Spleen (tissue), 11 donors: Measurements from ENCODE around the gene MUTYH. TPM values are rescaled to one million over a fixed set of nuclear protein-coding genes. Genes with fewer than 3 reads are reported as not detected.
"Not testable (repeated sequence)": the region's sequence is repeated elsewhere in the genome, so short reads cannot be mapped to it uniquely, and the experiment has no call there.

Experiments
- DNase-seq: peaks from one replicate; pipeline ENCODE4 v3.0.0-alpha.2; 2020
- H3K27ac ChIP-seq, 8 donors: fragments of 200-600 bp; sonication (generic) in 7 of 8; 1 replicate in 4 of 8; 2 replicates in 4 of 8; pipeline versions ENCODE4 v1.5.0 to v1.8.0; 2016 to 2021; ENCODE audit warnings: inconsistent platforms in 4 of 8, mild to moderate bottlenecking in 4 of 8, moderate library complexity in 1 of 8
- H3K27me3 ChIP-seq, 7 donors: fragments of 200-600 bp; sonication (generic) in 6 of 7; replicated peaks in 1 of 7; 1 replicate in 4 of 7; 2 replicates in 3 of 7; pipeline versions ENCODE4 v1.5.0 to v1.8.0; 2016 to 2021; ENCODE audit warnings: inconsistent platforms in 3 of 7, mild to moderate bottlenecking in 1 of 7
- H3K36me3 ChIP-seq, 6 donors: fragments of 200-600 bp; sonication (generic) in 5 of 6; 1 replicate in 4 of 6; 2 replicates in 2 of 6; pipeline versions ENCODE4 v1.5.0 to v1.8.0; 2016 to 2021; ENCODE audit warnings: inconsistent platforms in 2 of 6
- H3K4me1 ChIP-seq, 6 donors: fragments of 200-600 bp; sonication (generic) in 5 of 6; 1 replicate in 3 of 6; 2 replicates in 3 of 6; pipeline versions ENCODE4 v1.5.0 to v1.8.0; 2016 to 2021; ENCODE audit warnings: inconsistent platforms in 3 of 6
- H3K4me3 ChIP-seq, 8 donors: fragments of 200-600 bp; sonication (generic) in 7 of 8; 1 replicate in 4 of 8; 2 replicates in 4 of 8; pipeline versions ENCODE4 v1.5.0 to v1.8.0; 2016 to 2021; ENCODE audit warnings: inconsistent platforms in 4 of 8, mild to moderate bottlenecking in 4 of 8, moderate library complexity in 2 of 8
- H3K9me3 ChIP-seq, 8 donors: fragments of 200-600 bp; sonication (generic) in 7 of 8; 1 replicate in 4 of 8; 2 replicates in 4 of 8; pipeline versions ENCODE4 v1.5.0 to v1.8.0; 2016 to 2021; ENCODE audit warnings: inconsistent platforms in 4 of 8
- CTCF ChIP-seq, 11 experiments: fragments of 200-600 bp in 7 of 11; fragments of 450-650 bp in 4 of 11; sonication (generic) in 4 of 11; IDR thresholded peaks in 8 of 11; conservative IDR thresholded peaks in 3 of 11; 1 replicate in 7 of 11; 2 replicates in 4 of 11; pipeline versions ENCODE4 v1.4.0 to v1.8.0; 2016 to 2021; ENCODE audit warnings: antibody characterized with exemption in 11 of 11, inconsistent platforms in 4 of 11, mild to moderate bottlenecking in 1 of 11
- POLR2A ChIP-seq, 3 donors: fragments of 450-650 bp; IDR thresholded peaks; one replicate each; pipeline ENCODE4 v1.5.1; 2017; ENCODE audit warnings: antibody characterized with exemption in 3 of 3, mild to moderate bottlenecking in 1 of 3
- POLR2AphosphoS5 ChIP-seq, 3 donors: sonication (generic); formaldehyde crosslinking; IDR thresholded peaks; one replicate each; pipeline ENCODE4 v1.5.1; 2017; ENCODE audit warnings: antibody characterized with exemption in 3 of 3
- WGBS, 5 donors: extraction: QIAGEN DNeasy Blood & Tissue Kit in 3 of 5; methylation state at CpG; one replicate each; pipeline versions ENCODE4 v1.1.5 to v1.1.7; 2013 to 2018; 5-methylcytosine and 5-hydroxymethylcytosine counted together
- intact Hi-C: fragments of 100-400 bp; cut with DNase I; formaldehyde crosslinking; loops from one replicate; pipeline ENCODE4 v1.15.0; 2023; ENCODE audit warnings: low total_unique reads
- polyA plus RNA-seq, 3 donors: library from polyadenylated mRNA; stranded (reverse); fragments of 200-250 nt; gene quantifications; one replicate each; pipeline ENCODE4 v1.2.1, GENCODE V29; 2013
- total RNA-seq, 7 donors: library from RNA; depleted of rRNA in 3 of 7; stranded (reverse); fragments of >200 nt in 3 of 7; fragmentation: NEBNext Ultra II Directional in 4 of 7; extraction: Animal tissue kit (Norgen Biotek cat#: 25700) in 4 of 7; gene quantifications; one replicate each; pipeline versions ENCODE4 v1.1.0 to v1.2.1, GENCODE V29; 2016 to 2021
- donor health status: healthy with polysubstance abuse.
- donor health status: DM: no; HTN: no; CAD: no; lungs with moderate emphysema.
- donor health status: DM: no; HTN: no; CAD: no.
- donor health status: Bipolar disorder and iron deficiency.
- donor health status: healthy.
- donor health status: DM: no; HTN: no; CAD: no.
- donor health status: DM: yes; HTN: yes; CAD: no.

The MUTYH gene
- total and polyA plus RNA-seq, 10 donors: 25.4 to 46.9 (median 37.2) TPM

GRCh38 chr1:45370575-45370974, 30.3 kb upstream of the MUTYH start:
- no peaks in the 10 kb centered on the region for H3K27me3 ChIP-seq

GRCh38 chr1:45365051-45365450, 24.8 kb upstream of the MUTYH start:
- H3K4me1 ChIP-seq: peaks cover 10 to 17% (median 15%) of the 10 kb centered on the region in 6 donors
- DNase-seq: no peak
- H3K27me3 ChIP-seq: no peaks in the 10 kb centered on the region
- H3K4me3 ChIP-seq: no peak overlapping the region
- TF ChIP-seq CTCF (IDR thresholded peaks at IDR 0.05 in 8 of 11, conservative IDR thresholded peaks at IDR 0.05 in 3 of 11): no peak
- TF ChIP-seq POLR2AphosphoS5 (IDR thresholded peaks at IDR 0.05): no peak
- no peak for TF ChIP-seq POLR2A (IDR thresholded peaks at IDR 0.05)
- no peak overlapping the region for H3K27ac ChIP-seq
- H3K36me3 ChIP-seq: no peaks in the 10 kb centered on the region
- no peaks in the 10 kb centered on the region for H3K9me3 ChIP-seq
- 76 to 84% (median 83%) methylated on average over 6 of the region's 6 CpGs for WGBS, 5 donors
- intact Hi-C loops: no loop called here

More at GRCh38 chr1:45370575-45370974, 30.3 kb upstream of the MUTYH start:
- Histone ChIP-seq H3K36me3 (no peaks in the 10 kb centered on the region), H3K4me1 (peaks cover 0 to 34% (median 14%) of the 10 kb centered on the region in 6 donors), H3K4me3 (no peak overlapping the region), H3K9me3 (no peaks in the 10 kb centered on the region), H3K27ac (no peak overlapping the region)
- intact Hi-C loops: no loop called here
- no peak for TF ChIP-seq POLR2A (IDR thresholded peaks at IDR 0.05)
- TF ChIP-seq CTCF (IDR thresholded peaks at IDR 0.05 in 8 of 11, conservative IDR thresholded peaks at IDR 0.05 in 3 of 11): no peak
- no peak for TF ChIP-seq POLR2AphosphoS5 (IDR thresholded peaks at IDR 0.05)
- no peak for DNase-seq

DNA sequence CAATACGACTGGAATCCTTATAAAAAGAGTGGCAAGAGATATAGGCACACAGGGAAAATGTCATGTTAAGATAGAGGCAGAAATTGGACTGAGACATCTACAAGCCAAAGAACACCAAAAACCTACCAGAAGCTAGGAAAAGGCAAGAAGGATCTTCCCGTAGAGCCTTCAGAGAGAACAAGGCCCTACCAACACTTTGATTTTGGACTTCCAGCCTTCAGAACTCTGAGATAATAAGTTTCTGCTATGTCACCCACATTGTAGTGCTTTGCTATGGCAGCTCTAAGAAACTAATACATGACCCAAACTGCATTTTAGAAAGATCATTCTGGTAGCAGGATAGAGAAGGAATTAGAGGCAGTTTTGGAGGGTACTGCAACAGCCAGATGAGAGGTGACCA, 24.1 kb upstream of the MUTYH start:
- Histone ChIP-seq H3K36me3 (no peaks in the 10 kb centered on the region), H3K4me1 (peaks cover 14 to 24% (median 20%) of the 10 kb centered on the region in 6 donors), H3K4me3 (no peak overlapping the region), H3K27ac (no peak overlapping the region), H3K9me3 (no peaks in the 10 kb centered on the region), H3K27me3 (no peaks in the 10 kb centered on the region)
- no peak for DNase-seq
- 89 to 98% (median 95%) methylated on average over 2 of the region's 2 CpGs for WGBS, 5 donors
- intact Hi-C loops: loop anchor here (5.0 kb wide), 1 partner anchor 128 kb away; the partner anchor contains the start of gene TESK2
- TF ChIP-seq CTCF (IDR thresholded peaks at IDR 0.05 in 8 of 11, conservative IDR thresholded peaks at IDR 0.05 in 3 of 11) (no peak), POLR2AphosphoS5 (IDR thresholded peaks at IDR 0.05) (no peak), POLR2A (IDR thresholded peaks at IDR 0.05) (no peak)

DNA sequence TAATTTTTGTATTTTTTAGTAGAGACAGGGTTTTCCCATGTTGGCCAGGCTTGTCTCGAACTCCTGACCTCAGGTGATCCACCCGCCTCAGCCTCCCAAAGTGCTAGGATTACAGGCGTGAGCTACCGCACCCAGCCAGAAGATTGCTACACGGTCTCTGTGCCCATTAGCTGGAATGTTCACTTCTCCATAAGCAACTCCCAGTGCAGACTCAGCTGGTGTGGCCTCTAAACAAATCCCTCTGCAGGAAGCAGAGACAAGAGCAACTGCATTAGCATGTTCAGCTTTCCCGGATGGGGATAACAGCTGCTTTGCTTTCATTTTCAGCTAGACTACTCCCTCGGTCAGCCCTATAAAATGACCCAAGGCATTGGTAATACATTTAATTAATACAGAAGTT, 20.7 kb upstream of the MUTYH start:
- intact Hi-C loops: loop anchor here (5.0 kb wide), 1 partner anchor 131 kb away; the partner anchor contains the start of gene TESK2
- TF ChIP-seq POLR2AphosphoS5 (IDR thresholded peaks at IDR 0.05) (peak in 2 of 3 donors; percentile 26 to 34), CTCF (IDR thresholded peaks at IDR 0.05 in 8 of 11, conservative IDR thresholded peaks at IDR 0.05 in 3 of 11) (peak in 1 of 11 experiments; percentile 18)
- Histone ChIP-seq H3K27ac (peak overlapping the region; percentile 55 to 81 (median 74)), H3K4me3 (peak overlapping the region in 3 of 8 donors; percentile 9 to 48 (median 16)), H3K4me1 (peaks cover 14 to 24% (median 20%) of the 10 kb centered on the region in 6 donors)
- not testable (repeated sequence) for H3K27me3 ChIP-seq, DNase-seq, H3K9me3 ChIP-seq, H3K36me3 ChIP-seq
- 45 to 64% (median 50%) methylated on average over 7 of the region's 7 CpGs for whole genome bisulfite sequencing, 5 donors
